Activated naive CD4-positive, alpha-beta T cell treated with anti-CD3 and anti-CD28 coated beads for 36 hours (primary cell): ENCODE data around the gene DHX16. TPM values are rescaled to one million over a fixed set of nuclear protein-coding genes. Genes with fewer than 3 reads are reported as not detected.
A peak's percentile ranks its signal among the peaks of the same experiment; 100 is the strongest.
"Not testable (repeated sequence)": the region's sequence is repeated elsewhere in the genome, so short reads cannot be mapped to it uniquely, and the experiment has no call there.

ENCODE experiments used
- CTCF ChIA-PET: fragments of 350-600 bp; sonication (Branson Sonifier 250); formaldehyde crosslinking; loops from one replicate; lab custom pipeline; 2021; ENCODE audit warnings: antibody characterized with exemption; lab: Charles Lee
- DNase-seq: peaks from one replicate; pipeline ENCODE4 v3.0.0-alpha.2; 2020
- H3K27ac Mint-ChIP-seq: one replicate; pipeline ENCODE4 v1.8.0; 2021; ENCODE audit warnings: mild to moderate bottlenecking, mixed read lengths
- H3K27me3 Mint-ChIP-seq: one replicate; pipeline ENCODE4 v1.8.0; 2021; ENCODE audit warnings: low read depth, mixed read lengths
- H3K36me3 Mint-ChIP-seq: one replicate; pipeline ENCODE4 v1.8.0; 2021; ENCODE audit warnings: low read depth, mixed read lengths
- H3K4me1 Mint-ChIP-seq: one replicate; pipeline ENCODE4 v1.8.0; 2021; ENCODE audit warnings: low read depth, mixed read lengths
- H3K4me3 Mint-ChIP-seq: one replicate; pipeline ENCODE4 v1.8.0; 2021; ENCODE audit warnings: mild to moderate bottlenecking, moderate library complexity, mixed read lengths
- H3K9me3 Mint-ChIP-seq: one replicate; pipeline ENCODE4 v1.8.0; 2021; ENCODE audit warnings: mixed read lengths
- intact Hi-C: fragments of 100-400 bp; cut with micrococcal nuclease; formaldehyde crosslinking; loops from one replicate; pipeline ENCODE4 v1.15.1; 2023
- total RNA-seq, 2 experiments: library from RNA; stranded (reverse); gene quantifications; one replicate each; pipeline ENCODE4 v1.2.3, GENCODE V29; 2021

DHX16 gene
- 10 to 100 TPM; 25.7 to 27.7 TPM for total RNA-seq

GRCh38 chr6:30672445-30673253, at the start of gene DHX16:
TSS of gene DHX16 (minus strand) at chr6:30673006. CDS start at chr6:30672841, 165 bp downstream.
- peak within 1 kb of the TSS; percentile 80 for H3K4me3 Mint-ChIP-seq
- H3K9me3 Mint-ChIP-seq, result no peaks in the 10 kb centered on the region
- peaks cover 26% of the 10 kb centered on the region for H3K4me1 Mint-ChIP-seq
- H3K27ac Mint-ChIP-seq, result peak within 1 kb of the TSS; percentile 80
- DNase-seq, result peak; percentile 94
- CTCF ChIA-PET, result interaction anchor here (0.6 to 13.4 kb wide), 15 partner anchors 8 to 407 kb away, joined by 3 to 346 read pairs (median 3); partner anchors contain the start of gene TUBB
- intact Hi-C loops, result loop anchor here (1.0 to 2.0 kb wide), 5 partner anchors 26 to 190 kb away; partner anchors contain the start of genes ATAT1, C6orf136, MRPS18B and PPP1R10
- no peaks in the 10 kb centered on the region for H3K27me3 Mint-ChIP-seq
- H3K36me3 Mint-ChIP-seq, result peaks cover 20% of the 10 kb centered on the region

- Mint-ChIP-seq H3K4me3 (peak overlapping the region; percentile 98), H3K27ac (peak overlapping the region; percentile 97), H3K36me3 (peaks cover 60% of the 10 kb centered on the region), H3K4me1 (peaks cover 46% of the 10 kb centered on the region)
- H3K9me3 Mint-ChIP-seq, DNase-seq, H3K27me3 Mint-ChIP-seq: not testable (repeated sequence)
- intact Hi-C loops, result loop anchor here (5.0 kb wide), 1 partner anchor 510 kb away; the partner anchor contains the start of gene TRIM26
- CTCF ChIA-PET, result interaction anchor here (0.7 to 19.6 kb wide), 17 partner anchors 9 to 365 kb away, joined by 3 to 346 read pairs (median 6); partner anchors contain the start of genes ABCF1, DHX16 and NRM
These were observed 49.1 kb upstream of the DHX16 start for GRCh38 chr6:30722025-30722279.

- Mint-ChIP-seq H3K27ac (peak overlapping the region; percentile 97), H3K9me3 (no peaks in the 10 kb centered on the region), H3K4me1 (peaks cover 49% of the 10 kb centered on the region), H3K4me3 (peak overlapping the region; percentile 98), H3K36me3 (peaks cover 65% of the 10 kb centered on the region), H3K27me3 (no peaks in the 10 kb centered on the region)
- CTCF ChIA-PET, result interaction anchor here (0.6 to 19.6 kb wide), 14 partner anchors 9 to 366 kb away, joined by 3 to 346 read pairs (median 6); partner anchors contain the start of genes ABCF1 and DHX16
- intact Hi-C loops, result loop anchor here (1.0 to 5.0 kb wide), 6 partner anchors 13 to 509 kb away; partner anchors contain the start of genes ABCF1, C6orf136, GNL1 and TRIM26
- DNase-seq, result peak; percentile 92
These were observed 48.6 kb upstream of the DHX16 start for GRCh38 chr6:30721198-30722024.

GRCh38 chr6:30720738-30721197, 48.0 kb upstream of the DHX16 start:
- Mint-ChIP-seq H3K27ac (peak overlapping the region; percentile 97), H3K4me1 (peaks cover 55% of the 10 kb centered on the region), H3K36me3 (peaks cover 67% of the 10 kb centered on the region), H3K27me3 (no peaks in the 10 kb centered on the region), H3K4me3 (peak overlapping the region; percentile 98), H3K9me3 (no peaks in the 10 kb centered on the region)
- DNase-seq, result peak; percentile 64
- intact Hi-C loops, result loop anchor here (1.0 to 5.0 kb wide), 6 partner anchors 14 to 508 kb away; partner anchors contain the start of genes ABCF1, C6orf136, GNL1 and TRIM26
- CTCF ChIA-PET, result interaction anchor here (0.6 to 19.6 kb wide), 8 partner anchors 10 to 109 kb away, joined by 3 to 346 read pairs (median 9); partner anchors contain the start of genes DHX16 and MRPS18B

GRCh38 chr6:30719791-30720737, 47.3 kb upstream of the DHX16 start, which contains the start of gene TUBB:
TSS of gene TUBB (plus strand) at chr6:30720352. CDS start at chr6:30720507, 155 bp downstream.
- intact Hi-C loops, result loop anchor here (2.0 to 5.0 kb wide), 4 partner anchors 15 to 508 kb away; partner anchors contain the start of genes ABCF1 and TRIM26
- Mint-ChIP-seq H3K36me3 (peaks cover 67% of the 10 kb centered on the region), H3K4me1 (peaks cover 57% of the 10 kb centered on the region), H3K27ac (peak within 1 kb of the TSS; percentile 97), H3K4me3 (peak within 1 kb of the TSS; percentile 98), H3K9me3 (no peaks in the 10 kb centered on the region), H3K27me3 (no peaks in the 10 kb centered on the region)
- peak; percentile 97 for DNase-seq
- CTCF ChIA-PET, result interaction anchor here (1.2 to 19.6 kb wide), 3 partner anchors 22 to 102 kb away, joined by 4 to 346 read pairs (median 5); partner anchors contain the start of genes DHX16, FLOT1 and MRPS18B

DNA sequence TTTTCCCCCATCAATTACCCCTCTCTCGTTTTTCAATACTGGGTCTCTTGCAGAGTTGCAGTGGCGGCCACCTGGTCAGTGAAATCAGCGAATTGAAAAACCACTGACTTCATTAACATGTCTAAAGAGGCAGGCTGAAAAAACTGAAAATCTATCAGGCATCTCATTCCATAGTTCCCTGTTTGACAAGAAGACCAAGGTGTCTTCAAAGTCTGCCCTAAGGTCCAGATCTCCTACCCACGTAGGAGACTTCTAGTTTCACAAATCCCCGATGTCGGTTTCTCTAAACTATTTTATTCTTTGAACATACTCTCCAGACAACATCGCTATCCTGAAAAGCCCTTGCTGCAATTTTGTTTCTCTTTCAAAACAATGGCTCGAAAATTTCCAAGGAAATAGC, 46.5 kb upstream of the DHX16 start:
- peak overlapping the region; percentile 98 for H3K4me3 Mint-ChIP-seq
- no peaks in the 10 kb centered on the region for H3K27me3 Mint-ChIP-seq
- CTCF ChIA-PET, result interaction anchor here (0.7 to 1.5 kb wide), 4 partner anchors 11 to 37 kb away, joined by 3 to 6 read pairs (median 4); partner anchors contain the start of gene FLOT1
- H3K4me1 Mint-ChIP-seq, result peaks cover 56% of the 10 kb centered on the region
- H3K9me3 Mint-ChIP-seq, result no peaks in the 10 kb centered on the region
- peak overlapping the region; percentile 97 for H3K27ac Mint-ChIP-seq
- intact Hi-C loops, result loop anchor here (5.0 kb wide), 1 partner anchor 483 kb away; no protein-coding TSS in a partner anchor
- DNase-seq, result no peak
- peaks cover 67% of the 10 kb centered on the region for H3K36me3 Mint-ChIP-seq

GRCh38 chr6:30717845-30718720, 45.3 kb upstream of the DHX16 start:
- Mint-ChIP-seq H3K27ac (peak overlapping the region; percentile 97), H3K36me3 (peaks cover 64% of the 10 kb centered on the region), H3K4me3 (peak overlapping the region; percentile 98), H3K4me1 (peaks cover 44% of the 10 kb centered on the region)
- DNase-seq, H3K9me3 Mint-ChIP-seq, H3K27me3 Mint-ChIP-seq: not testable (repeated sequence)
- intact Hi-C loops, result loop anchor here (1.0 to 5.0 kb wide), 7 partner anchors 36 to 484 kb away; partner anchors contain the start of genes GNL1, GTF2H4, HLA-E and MRPS18B
- CTCF ChIA-PET, result interaction anchor here (1.2 to 2.9 kb wide), 4 partner anchors 12 to 39 kb away, joined by 4 to 13 read pairs (median 6); no protein-coding TSS in a partner anchor

DNA sequence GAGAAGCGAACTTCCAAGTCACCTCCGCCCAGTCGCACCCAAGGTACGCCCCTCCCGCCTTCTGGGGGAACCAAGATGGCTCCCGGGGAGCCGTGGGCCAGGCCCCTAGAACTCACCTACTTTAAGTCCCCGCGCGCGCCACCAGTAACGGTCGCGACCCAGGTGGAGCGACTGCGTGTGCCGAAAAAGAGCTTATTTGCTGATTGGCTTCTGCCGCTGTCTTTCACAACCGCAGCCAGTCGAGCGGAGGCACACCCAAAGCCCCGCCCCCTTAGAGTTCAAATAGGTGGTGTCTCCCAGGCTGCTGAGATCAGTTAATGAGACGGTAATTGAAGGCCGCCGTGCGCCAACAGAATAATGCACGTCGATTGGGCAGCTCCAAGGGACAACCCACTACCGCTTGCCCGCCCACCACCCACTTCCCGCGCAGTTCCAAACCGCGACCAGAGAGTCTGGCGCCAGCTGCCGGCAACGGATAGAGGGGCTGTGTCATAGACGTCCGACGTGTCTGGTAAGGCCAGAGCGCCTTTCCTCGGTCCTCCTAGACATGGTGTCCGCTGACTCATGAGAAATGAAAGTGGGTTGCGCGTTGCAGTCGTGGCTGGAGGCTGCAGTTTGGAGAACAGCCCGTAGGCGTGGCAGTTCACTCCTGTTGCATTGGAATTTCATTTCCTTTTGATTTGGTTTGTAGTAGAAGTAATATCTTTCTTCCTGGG, 44.5 kb upstream of the DHX16 start, which contains the start of gene MDC1:
MDC1 (minus strand) TSS at position 153 of the 716 bp plus-strand sequence. CDS start 2,106 bp downstream, outside the sequence.
- H3K27ac Mint-ChIP-seq, result peak within 1 kb of the TSS; percentile 99
- CTCF ChIA-PET, result interaction anchor here (1.2 to 2.9 kb wide), 2 partner anchors 36 to 38 kb away, joined by 7 to 13 read pairs; no protein-coding TSS in a partner anchor
- peak; percentile 100 for DNase-seq
- intact Hi-C loops, result loop anchor here (1.0 to 5.0 kb wide), 7 partner anchors 35 to 485 kb away; partner anchors contain the start of genes GNL1, GTF2H4, HLA-E and MRPS18B
- H3K9me3 Mint-ChIP-seq, result no peaks in the 10 kb centered on the region
- peaks cover 45% of the 10 kb centered on the region for H3K4me1 Mint-ChIP-seq
- peak within 1 kb of the TSS; percentile 98 for H3K4me3 Mint-ChIP-seq
- no peaks in the 10 kb centered on the region for H3K27me3 Mint-ChIP-seq
- peaks cover 64% of the 10 kb centered on the region for H3K36me3 Mint-ChIP-seq

DNA sequence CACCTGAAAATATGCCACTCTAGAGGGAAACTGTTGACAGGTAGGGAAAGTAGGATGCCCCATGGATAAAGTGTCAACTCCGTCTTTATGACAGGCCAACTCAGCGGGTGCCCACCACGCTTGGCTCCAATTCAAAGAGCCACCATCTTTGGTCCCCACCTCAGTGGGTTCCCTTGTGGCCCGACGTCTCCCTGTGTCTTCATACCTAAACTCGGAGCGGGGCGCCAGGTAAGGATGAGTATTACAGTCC, 44.0 kb upstream of the DHX16 start:
- Mint-ChIP-seq H3K4me3 (peak overlapping the region; percentile 98), H3K36me3 (peaks cover 64% of the 10 kb centered on the region), H3K27me3 (no peaks in the 10 kb centered on the region), H3K9me3 (no peaks in the 10 kb centered on the region), H3K27ac (peak overlapping the region; percentile 99), H3K4me1 (peaks cover 49% of the 10 kb centered on the region)
- DNase-seq, result no peak
- CTCF ChIA-PET, result interaction anchor here (1.2 to 2.9 kb wide), 2 partner anchors 35 to 38 kb away, joined by 7 to 13 read pairs; no protein-coding TSS in a partner anchor
- intact Hi-C loops, result loop anchor here (1.0 to 5.0 kb wide), 7 partner anchors 35 to 485 kb away; partner anchors contain the start of genes GNL1, GTF2H4, HLA-E and MRPS18B
